GM18498 (cell line): ENCODE measurements around the gene PER2.
"Not testable (repeated sequence)": the region's sequence is repeated elsewhere in the genome, so short reads cannot be mapped to it uniquely, and the experiment has no call there.

Source experiments
- ATAC-seq: cut with Tn5 transposase; IDR thresholded peaks from one replicate; pipeline ENCODE4 v1.9.1; 2021; ENCODE audit warnings: mild to moderate bottlenecking, moderate library complexity; ENCODE audit not compliant: unreplicated experiment

PER2 gene

GRCh38 chr2:238313289-238313990 lies 25.0 kb upstream of the PER2 start:
- ATAC-seq, result no peak

- not testable (repeated sequence) for ATAC-seq
These were observed 22.3 kb upstream of the PER2 start for GRCh38 chr2:238310721-238311120.

- no peak for ATAC-seq
These were observed 19.8 kb upstream of the PER2 start for GRCh38 chr2:238308177-238308576.

- no peak for ATAC-seq
These were observed 18.2 kb upstream of the PER2 start for GRCh38 chr2:238306672-238306998.

GRCh38 chr2:238305965-238306671 lies 17.7 kb upstream of the PER2 start:
- ATAC-seq, result no peak

- no peak for ATAC-seq
These were observed 16.9 kb upstream of the PER2 start for GRCh38 chr2:238305092-238305862.

- ATAC-seq, result no peak
These were observed 15.7 kb upstream of the PER2 start for GRCh38 chr2:238304116-238304515.

- ATAC-seq, result no peak
These were observed 14.3 kb upstream of the PER2 start for GRCh38 chr2:238302751-238303150.

GRCh38 chr2:238302087-238302486 lies 13.7 kb upstream of the PER2 start:
- ATAC-seq, result no peak

GRCh38 chr2:238299803-238300202 lies 11.4 kb upstream of the PER2 start:
- no peak for ATAC-seq

GRCh38 chr2:238296638-238297457 lies 8.4 kb upstream of the PER2 start:
- ATAC-seq, result no peak

GRCh38 chr2:238295144-238296112 lies 7.0 kb upstream of the PER2 start:
- ATAC-seq, result no peak

GRCh38 chr2:238294393-238295143 lies 6.2 kb upstream of the PER2 start:
- ATAC-seq, result no peak

GRCh38 chr2:238294046-238294392 lies 5.6 kb upstream of the PER2 start:
- no peak for ATAC-seq

GRCh38 chr2:238291550-238292281 lies 3.3 kb upstream of the PER2 start:
- no peak for ATAC-seq

GRCh38 chr2:238290715-238291549 lies 2.5 kb upstream of the PER2 start:
- no peak for ATAC-seq

- no peak for ATAC-seq
These were observed 1.7 kb upstream of the PER2 start for GRCh38 chr2:238290091-238290509.

- no peak for ATAC-seq
These were observed 1.2 kb upstream of the PER2 start for GRCh38 chr2:238289574-238289973.
